GM18868 (cell line): Measurements from ENCODE around the gene MRTO4.
"Not testable (repeated sequence)": the region's sequence is repeated elsewhere in the genome, so short reads cannot be mapped to it uniquely, and the experiment has no call there.

ENCODE experiments used
- ATAC-seq: cut with Tn5 transposase; IDR thresholded peaks from one replicate; pipeline ENCODE4 v1.9.1; 2021; ENCODE audit warnings: mild to moderate bottlenecking, moderate library complexity; ENCODE audit not compliant: unreplicated experiment

Gene MRTO4

DNA sequence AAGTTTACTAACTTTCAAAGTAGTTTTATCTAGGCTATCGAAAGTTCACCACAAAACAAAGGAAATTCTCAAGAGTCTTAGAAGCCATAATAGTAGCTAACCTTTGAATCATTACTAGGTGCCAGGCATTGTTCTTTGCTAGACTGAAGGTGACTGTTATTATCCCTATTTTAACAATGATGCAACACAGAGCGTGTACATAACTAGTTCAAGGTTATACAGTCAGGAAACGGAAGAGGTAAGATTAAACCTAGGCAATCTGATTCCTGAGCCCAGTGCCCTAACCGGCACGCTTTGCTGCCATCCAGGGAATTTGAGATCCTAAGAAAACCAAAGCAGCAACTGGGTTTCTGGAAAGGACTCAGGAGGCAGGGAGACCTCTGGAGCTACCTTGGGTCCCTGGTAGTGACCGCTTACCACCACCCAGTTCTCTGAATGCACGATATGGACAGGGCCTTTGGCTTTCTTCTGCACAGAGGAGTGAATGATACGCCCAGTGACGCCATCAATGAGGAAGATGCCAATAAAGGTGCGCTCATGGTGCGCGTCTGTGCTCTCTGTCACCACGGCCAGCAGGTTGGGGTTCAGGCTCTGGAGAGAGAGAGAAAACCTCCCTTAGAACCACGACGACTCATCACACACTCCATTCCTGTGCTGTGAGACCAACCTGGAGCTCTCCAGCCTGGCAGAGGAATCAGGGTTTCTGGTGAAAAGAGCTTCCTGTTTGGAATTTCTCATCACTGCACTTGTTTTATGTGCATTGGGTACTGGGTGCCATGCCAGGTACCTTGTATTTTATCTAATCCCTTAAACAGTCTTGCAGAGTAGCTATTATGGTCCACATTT is 28.4 kb upstream of the MRTO4 start:
- ATAC-seq: no peak

DNA sequence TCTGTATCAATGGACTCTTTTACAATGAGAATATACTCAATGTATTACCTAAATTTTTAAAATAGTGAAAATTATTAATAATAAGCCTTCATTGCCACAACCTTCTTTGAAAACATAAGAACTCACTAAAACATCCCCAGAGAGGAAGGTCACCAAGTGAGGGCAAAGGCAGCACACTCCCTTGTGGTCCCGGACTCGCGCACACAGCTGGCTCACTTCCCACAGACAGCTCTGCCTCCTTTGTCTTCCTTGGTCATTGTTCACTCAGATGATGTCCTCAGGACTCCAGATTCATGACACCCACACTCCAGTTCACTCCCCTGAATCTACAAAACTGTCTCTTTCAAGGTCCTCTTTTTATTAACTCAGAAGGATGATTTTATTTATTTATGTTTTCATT is 22.4 kb upstream of the MRTO4 start:
- no peak for ATAC-seq

DNA sequence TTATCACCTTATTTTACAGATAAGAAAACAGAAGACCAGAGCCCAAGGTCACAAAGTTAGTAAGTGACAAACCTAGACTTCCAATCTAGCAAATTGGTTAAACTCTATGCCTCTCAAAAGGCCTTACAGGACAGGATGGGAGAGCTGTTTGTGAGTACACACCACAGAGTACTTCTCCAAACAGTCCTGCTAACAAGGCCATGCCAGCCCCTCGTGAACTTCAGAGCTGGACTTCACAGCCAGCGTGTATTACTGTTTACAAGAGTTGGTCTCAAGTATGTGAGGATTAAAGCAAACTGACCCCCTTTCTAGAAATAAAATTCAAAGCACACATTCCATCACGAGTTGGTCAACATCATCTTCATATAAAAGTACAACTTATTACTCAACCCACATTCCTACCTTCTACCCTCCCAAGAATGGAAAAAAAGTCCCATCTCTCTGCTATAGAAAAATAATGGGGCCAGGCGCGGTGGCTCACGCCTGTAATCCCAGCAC is 21.7 kb upstream of the MRTO4 start:
- ATAC-seq: no peak

DNA sequence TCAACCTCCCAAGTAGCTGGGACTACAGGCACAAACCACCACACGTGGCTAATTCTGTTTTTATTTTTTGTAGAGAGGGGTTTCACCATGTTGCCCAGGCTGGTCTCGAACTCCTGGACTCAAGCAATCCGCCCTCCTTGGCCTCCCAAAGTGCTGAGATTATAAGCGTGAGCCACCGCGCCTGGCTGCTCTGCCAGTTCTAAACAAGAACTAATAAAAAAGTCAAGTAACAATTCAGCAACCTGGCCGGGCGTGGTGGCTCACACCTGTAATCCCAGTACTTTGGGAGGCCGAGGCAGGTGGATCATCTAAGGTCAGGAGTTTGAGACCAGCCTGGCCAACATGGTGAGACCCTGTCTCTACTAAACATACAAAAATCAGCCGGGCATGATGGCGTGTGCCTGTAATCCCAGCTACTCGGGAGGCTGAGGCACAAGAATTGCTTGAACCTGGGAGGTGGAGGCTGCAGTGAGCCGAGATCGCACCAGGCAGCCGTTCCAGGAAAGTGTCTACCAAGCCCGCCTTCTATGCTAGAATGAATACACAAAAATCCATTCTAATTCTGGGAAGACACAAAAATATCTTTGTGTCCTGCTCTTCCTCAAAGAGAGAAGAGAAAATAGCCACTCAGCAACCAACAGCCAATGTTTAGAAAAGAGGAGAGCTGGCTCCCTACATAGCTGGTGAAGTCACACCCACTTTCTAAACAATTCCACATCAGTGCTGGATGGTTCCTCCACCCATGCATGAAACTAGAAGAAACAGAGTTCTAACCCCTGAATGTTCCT is 19.7 kb upstream of the MRTO4 start:
- not testable (repeated sequence) for ATAC-seq

- ATAC-seq: no peak
These were observed 19.1 kb upstream of the MRTO4 start for GRCh38 chr1:19232524-19232846.

- no peak for ATAC-seq
These were observed 17.4 kb upstream of the MRTO4 start for GRCh38 chr1:19234224-19234623.

DNA sequence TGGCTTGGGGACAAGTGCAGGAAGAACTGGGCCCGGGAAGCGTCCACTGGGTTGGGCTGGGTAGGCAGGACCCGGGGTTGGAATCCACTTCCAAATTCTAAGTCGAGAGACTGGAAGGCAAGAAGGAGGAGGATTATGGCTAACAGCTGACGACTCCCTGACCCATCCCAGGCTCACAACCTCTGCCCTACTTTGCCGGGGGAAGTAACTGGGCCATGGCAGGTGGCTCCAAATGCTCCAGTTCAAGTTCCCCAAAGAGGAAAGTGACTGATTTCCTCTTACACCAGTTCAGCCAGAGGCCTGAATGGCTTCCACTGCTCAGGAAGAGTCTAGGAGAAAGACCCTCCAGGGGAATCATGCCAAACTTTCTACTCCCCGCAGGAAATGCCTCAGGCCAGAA is 11.7 kb upstream of the MRTO4 start:
- ATAC-seq: no peak

- no peak for ATAC-seq
These were observed 10.7 kb upstream of the MRTO4 start for GRCh38 chr1:19240673-19241538.

DNA sequence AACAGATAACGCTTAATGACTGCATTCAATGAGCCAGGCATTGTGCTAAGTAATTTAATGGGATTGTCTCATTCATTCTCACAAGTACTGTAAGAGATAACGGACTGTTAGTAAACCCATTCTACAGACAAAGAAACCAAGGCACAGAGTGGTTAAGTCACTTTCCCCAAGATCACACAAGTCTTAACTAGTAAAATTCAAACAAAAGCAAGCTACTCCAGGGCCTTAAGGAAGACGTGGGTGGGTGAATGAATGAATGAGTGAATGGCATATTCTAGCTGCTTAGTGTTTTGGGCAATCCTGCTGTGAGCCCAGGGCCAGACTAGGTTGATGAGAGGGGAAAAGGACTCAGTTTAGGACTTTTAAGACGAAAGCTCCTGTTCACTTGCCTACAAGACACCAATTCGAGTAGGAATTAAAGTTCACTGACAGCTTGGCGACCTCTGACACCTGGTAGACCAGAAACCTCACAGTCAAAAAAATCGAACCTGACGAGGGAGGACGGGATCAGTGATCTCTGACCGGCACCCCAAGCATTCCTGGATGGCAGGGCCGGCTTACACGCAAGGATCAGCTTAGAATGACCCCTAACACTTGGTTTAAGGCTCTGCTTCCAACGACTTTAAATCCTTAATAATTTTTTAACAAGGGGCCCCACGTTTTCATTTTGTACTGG is 838 bp upstream of the MRTO4 start:
- ATAC-seq: no peak

GRCh38 chr1:19254416-19254815 is 2.8 kb downstream of the MRTO4 start:
- ATAC-seq: no peak

DNA sequence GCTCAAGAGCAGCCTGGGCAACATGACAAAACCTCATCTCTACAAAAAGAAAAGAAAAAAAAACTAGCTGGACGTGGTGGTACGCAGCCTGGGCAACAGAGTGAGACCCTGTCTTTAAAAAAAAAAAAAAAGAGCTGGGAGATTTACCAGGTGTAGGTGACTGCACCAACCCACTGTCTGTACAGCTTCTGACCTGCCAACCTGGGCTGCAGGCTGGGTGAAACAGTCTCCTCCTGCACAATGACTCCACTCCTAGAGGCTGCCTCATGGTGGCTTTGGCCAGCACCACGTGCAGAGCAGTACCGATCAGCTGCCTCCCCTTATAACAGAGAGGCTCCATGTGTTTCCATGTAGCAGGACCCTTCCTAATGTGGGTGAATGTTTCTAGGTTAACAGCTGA is 3.7 kb downstream of the MRTO4 start:
- ATAC-seq: no peak

GRCh38 chr1:19256301-19256700 is 4.7 kb downstream of the MRTO4 start:
- not testable (repeated sequence) for ATAC-seq

DNA sequence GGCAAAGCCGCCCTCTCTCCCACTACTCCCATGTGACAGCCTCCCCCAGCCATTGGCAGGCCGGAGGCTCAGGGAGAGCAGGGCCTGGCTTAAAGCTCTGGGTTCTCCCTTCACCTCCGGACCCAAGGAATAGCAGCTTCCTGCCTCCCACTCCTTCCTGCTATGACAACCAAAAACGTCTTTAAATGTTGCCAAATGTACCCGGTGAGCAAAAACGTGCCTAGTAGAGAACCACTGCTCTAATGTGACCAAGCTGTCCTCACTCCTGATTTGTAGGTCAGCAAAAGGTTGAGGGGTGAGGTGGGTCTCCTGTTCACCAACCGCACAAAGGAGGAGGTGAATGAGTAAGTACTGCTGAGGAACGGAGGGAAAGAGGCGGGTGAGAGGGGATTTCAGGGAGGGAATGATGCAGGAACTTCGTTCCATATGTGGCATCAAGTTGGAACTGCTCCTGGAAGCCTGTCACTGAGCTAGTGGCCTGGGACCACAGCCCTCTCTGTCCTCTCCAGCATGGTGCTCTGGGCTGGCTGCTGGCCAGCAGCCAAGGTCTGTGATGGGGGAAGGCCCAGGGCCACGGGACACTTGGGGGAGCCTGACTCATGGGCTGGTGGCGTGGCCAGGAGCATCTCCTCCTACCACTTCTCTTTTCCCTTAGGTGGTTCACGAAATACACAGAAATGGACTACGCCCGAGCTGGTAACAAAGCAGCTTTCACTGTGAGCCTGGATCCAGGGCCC is 5.7 kb downstream of the MRTO4 start:
- no peak for ATAC-seq

DNA sequence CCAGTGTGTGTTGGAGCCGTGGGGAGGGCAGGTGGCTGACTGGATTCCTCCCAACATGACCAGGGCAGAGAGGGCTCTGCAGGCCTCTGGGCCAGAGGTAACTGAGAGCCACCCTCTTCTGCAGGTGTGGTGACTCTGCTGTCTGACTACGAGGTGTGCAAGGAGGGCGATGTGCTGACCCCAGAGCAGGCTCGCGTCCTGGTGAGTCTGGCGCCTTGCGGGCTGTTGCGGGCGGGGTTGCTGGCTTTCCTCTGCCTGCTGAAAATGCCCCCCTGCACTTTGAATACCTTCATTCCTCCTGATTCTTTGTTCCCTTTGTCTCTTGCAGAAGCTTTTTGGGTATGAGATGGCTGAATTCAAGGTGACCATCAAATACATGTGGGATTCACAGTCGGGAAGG is 6.7 kb downstream of the MRTO4 start:
- ATAC-seq: no peak

GRCh38 chr1:19260211-19261138 is 8.9 kb downstream of the MRTO4 start:
- ATAC-seq: no peak

- ATAC-seq: no peak
These were observed 10.4 kb downstream of the MRTO4 start for GRCh38 chr1:19262047-19262446.

GRCh38 chr1:19262744-19263143 is 11.1 kb downstream of the MRTO4 start:
- no peak for ATAC-seq

DNA sequence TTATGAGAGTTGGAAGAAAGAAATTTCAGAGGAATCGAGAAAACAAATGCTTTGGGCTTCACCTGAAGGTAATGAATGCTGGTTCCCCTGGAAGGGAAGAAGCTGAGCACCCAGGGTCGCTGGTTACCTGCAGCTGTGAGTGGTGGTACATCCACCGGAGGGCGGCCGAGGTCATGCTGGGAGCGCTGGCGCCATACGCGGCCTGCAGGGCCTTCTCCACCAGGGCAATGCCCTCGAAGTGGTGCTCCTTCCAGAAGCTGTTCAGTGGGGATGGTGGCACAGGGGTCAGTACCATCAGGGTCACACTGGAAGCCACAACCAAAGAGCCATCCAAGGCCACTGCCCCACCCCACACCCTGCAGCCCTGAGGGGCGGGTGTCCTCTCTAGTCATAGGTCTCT is 16.8 kb downstream of the MRTO4 start:
- ATAC-seq: no peak
